Activated T-helper 1 cell treated with anti-CD3 and anti-CD28 coated beads, Interleukin-12 subunit alpha, Interleukin-12 subunit beta, Interleukin-2, Interleukin-4 antibody, amounts not matched to agents 30 ng/mL and 10 ng/mL and 1 ng/mL, durations not matched to agents 14 hours and 24 hours and 36 hours (primary cell): ENCODE data around the gene ZNF723. TPM values are rescaled to one million over a fixed set of nuclear protein-coding genes. Genes with fewer than 3 reads are reported as not detected.
"Not testable (repeated sequence)": the region's sequence is repeated elsewhere in the genome, so short reads cannot be mapped to it uniquely, and the experiment has no call there.

Source experiments
- DNase-seq: peaks from one replicate; pipeline ENCODE4 v3.0.0; 2021; ENCODE audit warnings: low spot score
- H3K27ac Mint-ChIP-seq: one replicate; pipeline ENCODE4 v1.8.0; 2021; ENCODE audit warnings: mild to moderate bottlenecking, mixed read lengths
- H3K27me3 Mint-ChIP-seq: one replicate; pipeline ENCODE4 v1.8.0; 2022; ENCODE audit warnings: mild to moderate bottlenecking, moderate library complexity, mixed read lengths; ENCODE audit not compliant: insufficient read depth
- H3K36me3 Mint-ChIP-seq: one replicate; pipeline ENCODE4 v1.8.0; 2021; ENCODE audit warnings: low read depth, mixed read lengths
- H3K4me1 Mint-ChIP-seq: one replicate; pipeline ENCODE4 v1.8.0; 2021; ENCODE audit warnings: low read depth, mixed read lengths
- H3K4me3 Mint-ChIP-seq: one replicate; pipeline ENCODE4 v1.8.0; 2021; ENCODE audit warnings: mild to moderate bottlenecking, moderate library complexity, mixed read lengths
- H3K9me3 Mint-ChIP-seq: one replicate; pipeline ENCODE4 v1.8.0; 2021; ENCODE audit warnings: mixed read lengths
- intact Hi-C: fragments of 100-400 bp; cut with micrococcal nuclease; formaldehyde crosslinking; loops from one replicate; pipeline ENCODE4 v1.15.1; 2024
- total RNA-seq: library from RNA; stranded (reverse); gene quantifications from 2 replicates; pipeline ENCODE4 v1.2.3, GENCODE V29; 2022

The ZNF723 gene
- not detected in 2 replicates for total RNA-seq

- no peak for DNase-seq
- Mint-ChIP-seq H3K4me3 (no peak within 1 kb of the TSS), H3K9me3 (peaks cover 32% of the 10 kb centered on the region), H3K36me3 (no peaks in the 10 kb centered on the region), H3K27ac (no peak within 1 kb of the TSS), H3K27me3 (no peaks in the 10 kb centered on the region), H3K4me1 (no peaks in the 10 kb centered on the region)
- intact Hi-C loops, result no loop called here
These were observed at the start of gene ZNF723 for GRCh38 chr19:22832031-22832762. TSS of gene ZNF723 (plus strand) at chr19:22832291. CDS start at chr19:22832380, 89 bp downstream.

GRCh38 chr19:22783651-22784410, 48.3 kb upstream of the ZNF723 start, which contains the start of gene ZNF99:
TSS of gene ZNF99 (minus strand) at chr19:22784151. CDS start at chr19:22784016, 135 bp downstream.
- Mint-ChIP-seq H3K4me3 (no peak within 1 kb of the TSS), H3K27me3 (no peaks in the 10 kb centered on the region)
- intact Hi-C loops, result no loop called here

GRCh38 chr19:22792863-22793262, 39.2 kb upstream of the ZNF723 start:
- H3K4me1 Mint-ChIP-seq, DNase-seq, H3K27me3 Mint-ChIP-seq, intact Hi-C loops, H3K36me3 Mint-ChIP-seq, H3K27ac Mint-ChIP-seq, H3K4me3 Mint-ChIP-seq: not testable (repeated sequence)
- H3K9me3 Mint-ChIP-seq, result peaks cover 59% of the 10 kb centered on the region

More at GRCh38 chr19:22783651-22784410, 48.3 kb upstream of the ZNF723 start, which contains the start of gene ZNF99:
- no peak within 1 kb of the TSS for H3K27ac Mint-ChIP-seq
- H3K4me1 Mint-ChIP-seq, result no peaks in the 10 kb centered on the region
- no peak for DNase-seq
- H3K36me3 Mint-ChIP-seq, result no peaks in the 10 kb centered on the region
- peaks cover 39% of the 10 kb centered on the region for H3K9me3 Mint-ChIP-seq

DNA sequence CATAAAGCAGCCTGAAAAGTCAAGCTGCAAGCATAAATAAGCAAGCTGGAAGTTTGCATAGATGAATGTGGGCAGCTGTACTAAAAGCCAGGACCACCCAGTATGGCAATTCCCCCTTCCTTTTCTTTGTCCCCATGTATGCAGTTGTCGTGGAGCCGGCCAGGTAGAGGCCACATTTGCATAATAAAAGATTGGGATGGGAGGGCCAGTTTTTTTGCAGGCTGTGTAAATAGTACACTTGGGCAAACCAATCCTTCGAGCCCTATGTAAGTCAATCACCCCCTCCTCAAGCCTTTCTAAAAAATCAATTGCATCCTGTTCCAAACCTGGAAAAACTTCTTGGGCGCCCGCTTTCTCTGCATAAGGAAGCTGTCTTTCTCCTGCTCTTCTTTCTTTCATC, 35.1 kb upstream of the ZNF723 start:
- Mint-ChIP-seq H3K4me1 (no peaks in the 10 kb centered on the region), H3K4me3 (no peak overlapping the region), H3K27me3 (no peaks in the 10 kb centered on the region), H3K9me3 (peaks cover 62% of the 10 kb centered on the region), H3K27ac (no peak overlapping the region), H3K36me3 (peaks cover 1% of the 10 kb centered on the region)
- intact Hi-C loops, result no loop called here
- no peak for DNase-seq

GRCh38 chr19:22806418-22806817, 25.7 kb upstream of the ZNF723 start:
- no peak overlapping the region for H3K27ac Mint-ChIP-seq
- H3K9me3 Mint-ChIP-seq, result peaks cover 33% of the 10 kb centered on the region
- intact Hi-C loops, result no loop called here
- no peaks in the 10 kb centered on the region for H3K36me3 Mint-ChIP-seq
- no peak for DNase-seq
- no peaks in the 10 kb centered on the region for H3K27me3 Mint-ChIP-seq
- H3K4me1 Mint-ChIP-seq, result no peaks in the 10 kb centered on the region
- no peak overlapping the region for H3K4me3 Mint-ChIP-seq

DNA sequence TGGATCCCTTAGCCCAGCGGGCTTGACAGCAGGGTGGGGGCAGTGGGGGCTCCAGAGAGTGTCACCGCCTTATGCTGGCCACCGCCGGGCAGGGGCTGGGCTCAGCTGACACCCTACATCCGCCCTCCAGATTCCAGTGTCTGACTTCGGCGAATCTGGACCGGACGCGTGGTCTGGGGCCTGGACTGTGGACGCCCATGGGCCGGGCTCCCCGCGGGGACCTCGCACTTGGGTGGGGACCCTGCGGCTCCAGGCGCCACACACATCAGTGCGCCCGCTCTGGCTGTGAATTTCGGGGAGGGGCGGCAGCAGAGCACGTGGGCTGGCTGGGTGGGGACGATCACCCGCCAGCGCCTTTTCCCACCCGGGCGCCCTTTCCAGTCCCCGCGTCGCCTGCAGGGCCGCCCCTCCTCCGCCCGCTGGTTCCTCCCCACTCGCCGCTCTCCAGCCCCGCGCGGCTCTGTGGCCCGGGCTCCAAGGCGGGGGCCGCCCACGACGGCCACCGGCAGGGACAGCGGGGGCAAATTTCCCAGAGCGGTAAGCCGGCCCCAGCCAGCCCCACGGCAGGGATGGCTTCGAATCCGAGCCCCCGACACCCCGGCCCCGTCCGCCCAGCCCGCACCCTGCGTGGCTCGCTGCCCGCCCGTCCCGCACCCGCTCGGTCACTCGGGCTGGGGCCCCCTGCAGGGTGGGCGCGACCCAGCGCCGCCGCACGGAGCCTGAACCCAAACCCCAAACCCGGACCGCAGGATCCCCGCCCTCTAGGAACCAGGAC, 24.8 kb upstream of the ZNF723 start:
- H3K9me3 Mint-ChIP-seq, result peaks cover 36% of the 10 kb centered on the region

DNA sequence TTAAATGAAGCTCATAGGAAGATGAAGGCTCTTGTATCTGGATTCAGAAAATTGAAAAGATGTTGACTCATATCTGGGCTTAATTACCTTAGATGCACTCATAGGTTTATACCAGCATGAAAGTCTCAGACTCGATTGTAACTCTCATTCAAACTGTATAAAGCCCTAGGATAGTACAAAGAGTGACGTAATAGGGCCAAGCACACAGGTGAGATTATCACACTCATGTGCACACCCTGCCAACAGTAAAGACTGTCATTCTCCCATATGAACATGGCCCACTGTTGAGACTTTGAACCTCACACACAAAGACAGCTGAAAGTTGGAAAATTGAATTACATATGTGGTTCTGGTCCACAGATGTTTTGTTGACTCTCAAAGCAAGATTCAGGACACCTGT, 18.0 kb upstream of the ZNF723 start:
- H3K27me3 Mint-ChIP-seq, result no peaks in the 10 kb centered on the region

More for the DNA sequence above, 24.8 kb upstream of the ZNF723 start:
- no peaks in the 10 kb centered on the region for H3K4me1 Mint-ChIP-seq
- H3K27me3 Mint-ChIP-seq, result no peaks in the 10 kb centered on the region
- no peak overlapping the region for H3K4me3 Mint-ChIP-seq
- no peak for DNase-seq
- intact Hi-C loops, result no loop called here
- H3K27ac Mint-ChIP-seq, result no peak overlapping the region
- H3K36me3 Mint-ChIP-seq, result no peaks in the 10 kb centered on the region

DNA sequence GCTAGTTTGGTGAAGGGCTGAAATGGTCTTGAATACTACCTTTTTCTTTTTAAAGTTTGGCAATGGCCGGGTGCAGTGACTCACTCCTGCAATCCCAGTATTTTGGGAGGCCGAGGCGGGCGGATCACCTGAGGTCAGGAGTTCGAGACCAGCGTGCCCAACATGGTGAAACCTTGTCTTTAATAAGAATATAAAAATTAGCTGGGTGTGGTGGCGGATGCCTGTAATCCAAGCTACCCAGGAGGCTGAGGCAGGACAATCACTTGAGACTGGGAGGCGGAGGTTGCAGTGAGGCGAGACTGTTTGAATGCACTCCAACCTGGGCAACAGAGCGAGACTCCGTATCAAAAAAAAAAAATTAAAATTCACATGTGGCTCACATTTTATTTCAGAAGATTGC, 880 bp upstream of the ZNF723 start:
- H3K27me3 Mint-ChIP-seq, result no peaks in the 10 kb centered on the region
- no peak overlapping the region for H3K27ac Mint-ChIP-seq
- no peaks in the 10 kb centered on the region for H3K36me3 Mint-ChIP-seq
- no peak overlapping the region for H3K4me3 Mint-ChIP-seq
- DNase-seq, result no peak
- intact Hi-C loops, result no loop called here
- H3K4me1 Mint-ChIP-seq, result no peaks in the 10 kb centered on the region
- H3K9me3 Mint-ChIP-seq, result peaks cover 31% of the 10 kb centered on the region

More for the DNA sequence above, 18.0 kb upstream of the ZNF723 start:
- no peaks in the 10 kb centered on the region for H3K36me3 Mint-ChIP-seq
- no peak overlapping the region for H3K4me3 Mint-ChIP-seq
- peaks cover 88% of the 10 kb centered on the region for H3K9me3 Mint-ChIP-seq
- intact Hi-C loops, result no loop called here
- no peak for DNase-seq
- H3K4me1 Mint-ChIP-seq, result no peaks in the 10 kb centered on the region
- no peak overlapping the region for H3K27ac Mint-ChIP-seq

DNA sequence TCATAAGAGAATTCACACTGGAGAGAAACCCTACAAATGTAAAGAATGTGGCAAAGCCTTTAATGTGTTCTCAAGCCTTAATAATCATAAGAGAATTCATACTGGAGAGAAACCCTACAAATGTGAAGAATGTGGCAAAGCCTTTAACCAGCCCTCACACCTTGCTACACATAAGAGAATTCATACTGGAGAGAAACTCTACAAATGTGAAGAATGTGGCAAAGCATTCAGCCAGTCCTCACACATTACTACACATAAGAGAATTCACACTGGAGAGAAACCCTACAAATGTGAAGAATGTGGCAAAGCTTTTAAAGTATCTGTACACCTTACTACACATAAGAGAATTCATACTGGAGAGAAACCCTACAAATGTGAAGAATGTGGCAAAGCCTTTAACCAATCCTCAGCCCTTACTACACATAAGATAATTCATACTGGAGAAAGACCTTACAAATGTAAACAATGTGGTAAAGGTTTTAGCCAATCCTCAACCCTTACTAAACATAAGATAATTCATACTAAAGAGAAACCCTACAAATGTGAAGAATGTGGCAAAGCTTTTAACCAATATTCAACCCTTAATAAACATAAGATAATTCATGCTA, 25.7 kb downstream of the ZNF723 start:
- H3K36me3 Mint-ChIP-seq, H3K4me3 Mint-ChIP-seq, H3K27ac Mint-ChIP-seq, DNase-seq, H3K27me3 Mint-ChIP-seq, intact Hi-C loops, H3K4me1 Mint-ChIP-seq: not testable (repeated sequence)
- H3K9me3 Mint-ChIP-seq, result peaks cover 47% of the 10 kb centered on the region

GRCh38 chr19:22882797-22883196, 50.7 kb downstream of the ZNF723 start:
- H3K36me3 Mint-ChIP-seq, result no peaks in the 10 kb centered on the region
- intact Hi-C loops, result no loop called here
- H3K27ac Mint-ChIP-seq, result no peak overlapping the region
- peaks cover 66% of the 10 kb centered on the region for H3K9me3 Mint-ChIP-seq
- no peaks in the 10 kb centered on the region for H3K4me1 Mint-ChIP-seq
- no peak for DNase-seq
- H3K27me3 Mint-ChIP-seq, result no peaks in the 10 kb centered on the region
- no peak overlapping the region for H3K4me3 Mint-ChIP-seq

DNA sequence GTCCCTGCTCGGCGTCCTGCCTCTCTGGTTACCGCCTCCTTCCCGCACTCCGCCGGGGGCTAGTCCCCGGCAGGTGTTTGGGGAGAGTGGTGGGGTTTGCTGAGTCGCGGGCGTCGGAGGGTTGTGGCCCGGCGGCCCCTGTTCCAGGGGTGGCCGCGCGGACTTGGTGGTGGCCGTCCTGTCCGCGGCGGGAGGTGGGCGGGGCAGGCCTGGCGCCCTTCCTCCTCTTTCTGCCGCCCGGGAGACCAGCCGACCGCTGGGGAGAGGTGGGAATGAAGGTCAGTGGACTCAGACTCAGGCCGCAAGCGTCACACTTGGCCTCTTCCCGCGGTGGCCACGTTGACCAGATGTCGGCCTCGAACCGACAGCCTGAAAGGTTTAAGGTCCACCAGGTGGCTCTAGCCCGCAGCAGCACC, 61.8 kb downstream of the ZNF723 start:
- Mint-ChIP-seq H3K9me3 (peaks cover 44% of the 10 kb centered on the region), H3K36me3 (peaks cover 2% of the 10 kb centered on the region), H3K27me3 (no peaks in the 10 kb centered on the region), H3K4me1 (no peaks in the 10 kb centered on the region), H3K4me3 (no peak overlapping the region), H3K27ac (no peak overlapping the region)
- intact Hi-C loops, result no loop called here
- no peak for DNase-seq

GRCh38 chr19:22901431-22902130, 69.5 kb downstream of the ZNF723 start:
- DNase-seq, result no peak
- intact Hi-C loops, result no loop called here
- Mint-ChIP-seq H3K27ac (no peak overlapping the region), H3K4me1 (no peaks in the 10 kb centered on the region), H3K4me3 (no peak overlapping the region), H3K36me3 (no peaks in the 10 kb centered on the region), H3K9me3 (peaks cover 63% of the 10 kb centered on the region), H3K27me3 (no peaks in the 10 kb centered on the region)
